HG02973 (cell line): ENCODE results near the gene KIAA1191.

ENCODE experiments used
- ATAC-seq: cut with Tn5 transposase; IDR thresholded peaks from one replicate; pipeline ENCODE4 v1.9.1; 2021; ENCODE audit warnings: moderate library complexity; ENCODE audit not compliant: unreplicated experiment

KIAA1191 gene

GRCh38 chr5:176389135-176390123, 27.9 kb upstream of the KIAA1191 start:
- ATAC-seq = peak; percentile 21

DNA sequence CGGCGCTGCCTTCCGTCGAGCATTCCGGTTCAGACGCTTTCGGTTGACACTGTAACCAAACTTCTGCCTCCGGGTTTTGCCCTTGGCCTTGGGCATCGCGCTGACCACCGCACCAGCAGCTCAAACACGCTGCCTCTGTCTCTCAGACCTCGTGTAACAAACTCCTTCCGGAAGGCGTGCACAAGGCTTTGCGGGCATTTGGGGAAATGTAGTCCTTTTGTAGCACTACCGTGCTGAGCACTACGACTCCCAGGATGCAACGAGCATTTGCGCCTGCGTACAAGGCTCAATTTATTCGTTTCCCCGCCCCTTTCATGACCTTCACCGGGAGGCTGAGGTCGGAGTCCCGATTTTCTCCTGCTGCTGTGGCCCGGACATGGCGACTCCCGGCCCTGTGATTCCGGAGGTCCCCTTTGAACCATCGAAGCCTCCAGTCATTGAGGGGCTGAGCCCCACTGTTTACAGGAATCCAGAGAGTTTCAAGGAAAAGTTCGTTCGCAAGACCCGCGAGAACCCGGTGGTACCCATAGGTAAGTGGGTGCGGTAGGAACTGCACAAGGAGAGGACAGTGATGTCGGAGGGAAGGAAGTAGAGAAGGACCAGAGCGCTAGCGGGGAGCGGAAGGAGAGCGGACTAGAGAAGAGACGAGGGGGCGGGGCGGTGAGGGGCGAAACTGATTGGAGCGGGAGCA, 27.0 kb upstream of the KIAA1191 start, which contains the start of the genes HIGD2A and NOP16:
TSS of gene HIGD2A (plus strand) at position 308 of the 691 bp plus-strand sequence. CDS start at position 377, 69 bp downstream.
TSS of gene NOP16 (minus strand) at position 155 of the 691 bp plus-strand sequence. CDS start at position 96, 59 bp downstream.
- ATAC-seq = peak; percentile 81

DNA sequence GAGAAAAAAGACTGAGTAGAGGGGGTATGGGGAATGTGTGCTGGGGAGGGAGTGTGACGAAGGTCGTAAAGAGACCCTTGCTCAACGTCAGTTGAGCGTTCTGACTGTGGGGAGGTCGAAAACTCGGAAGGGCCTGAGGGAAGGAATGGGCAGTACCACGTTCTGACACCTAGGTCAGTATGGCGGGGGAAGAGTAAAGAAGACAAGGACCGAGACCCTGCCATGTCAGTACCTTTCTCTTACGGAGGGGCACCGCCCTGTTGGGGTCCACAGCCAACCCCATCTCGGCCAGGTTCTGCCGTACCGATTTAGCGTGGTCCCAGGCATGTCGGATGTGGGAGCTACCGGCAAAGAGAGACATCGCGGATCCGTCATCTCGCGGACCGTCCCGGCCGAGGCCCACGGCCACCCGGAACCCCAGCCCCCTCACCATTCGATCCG, 26.5 kb upstream of the KIAA1191 start:
- no peak for ATAC-seq

GRCh38 chr5:176387384-176387925, 25.9 kb upstream of the KIAA1191 start:
- ATAC-seq = no peak

- no peak for ATAC-seq
These were observed 24.9 kb upstream of the KIAA1191 start for GRCh38 chr5:176386491-176386890.

- ATAC-seq = no peak
These were observed 23.4 kb upstream of the KIAA1191 start for GRCh38 chr5:176384991-176385390.

DNA sequence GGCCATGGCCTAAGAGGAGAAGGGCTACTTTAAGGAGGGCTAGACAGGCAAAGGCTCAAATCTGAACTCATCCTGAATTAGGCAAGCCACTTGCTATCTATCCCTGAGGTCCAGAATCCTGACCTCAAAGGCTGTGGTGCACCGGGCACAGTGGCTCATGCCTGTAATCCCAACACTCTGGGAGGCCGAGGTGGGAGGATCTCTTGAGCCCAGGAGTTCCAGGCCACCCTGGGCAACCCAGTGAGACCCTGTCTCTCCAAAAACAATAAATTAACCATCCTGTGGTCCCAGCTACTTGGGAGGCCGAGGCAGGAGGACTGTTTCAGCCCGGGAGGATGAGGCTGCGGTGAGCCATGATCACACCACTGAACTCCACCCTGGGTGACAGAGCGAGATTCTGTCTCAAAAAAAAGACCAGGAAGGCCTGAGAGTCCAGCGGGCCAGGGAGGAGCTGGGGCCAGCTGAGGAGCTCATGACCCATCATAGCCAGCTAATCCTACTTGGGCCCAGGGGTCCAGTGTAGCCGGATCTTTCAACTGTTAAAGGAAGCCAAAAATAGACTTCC, 22.9 kb upstream of the KIAA1191 start:
- ATAC-seq = no peak

DNA sequence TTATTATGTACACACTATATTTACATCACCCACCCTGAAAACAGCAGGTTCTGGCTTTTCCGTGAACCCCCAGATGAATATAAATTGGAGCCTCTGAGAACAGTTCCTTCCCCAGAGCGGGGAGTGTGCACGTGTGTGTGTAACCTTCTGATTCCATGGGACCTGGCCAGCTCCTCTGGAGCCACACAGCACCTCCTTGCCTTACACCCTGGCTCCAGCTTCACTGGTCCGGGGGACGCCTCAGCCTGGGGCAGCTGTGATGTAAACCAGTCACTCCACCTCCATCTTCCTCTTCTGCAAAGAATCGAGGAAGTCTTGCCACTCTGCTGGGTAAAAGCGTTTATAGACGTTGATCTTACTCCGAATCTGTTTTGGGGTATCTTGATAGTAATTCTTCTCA, 22.4 kb upstream of the KIAA1191 start:
- no peak for ATAC-seq

DNA sequence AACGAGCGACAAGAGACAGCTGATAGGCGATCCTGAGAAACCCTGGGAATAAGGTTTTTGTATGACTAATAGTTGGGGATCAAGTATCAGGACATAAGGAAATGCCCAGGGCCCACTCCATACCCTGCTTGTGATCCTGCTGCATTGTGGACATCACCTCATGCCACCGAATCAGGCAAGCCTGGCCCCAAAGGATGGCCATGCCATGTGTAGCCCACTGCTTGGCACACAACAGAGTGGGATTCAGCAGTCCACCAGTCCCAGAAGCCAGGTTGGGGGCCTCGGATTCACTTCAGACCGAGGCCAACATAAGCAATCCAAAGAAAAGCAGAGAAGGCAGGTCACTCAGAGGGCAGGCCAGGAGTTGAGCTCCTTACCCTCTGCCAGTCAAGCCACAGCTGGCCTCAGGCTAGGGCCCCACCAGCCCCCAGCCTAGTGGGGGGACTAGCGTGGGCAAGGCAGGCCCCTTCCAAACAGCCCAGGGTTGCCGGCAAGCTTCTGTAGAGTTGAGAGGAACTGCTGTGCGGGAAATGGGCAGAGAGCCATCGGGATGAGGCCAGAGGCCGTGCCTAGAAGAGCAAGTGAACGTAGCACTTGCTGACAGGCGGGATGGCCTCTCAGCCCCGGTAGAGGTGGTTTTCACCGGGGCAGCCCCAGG, 21.8 kb upstream of the KIAA1191 start:
- no peak for ATAC-seq

GRCh38 chr5:176382721-176383120, 21.2 kb upstream of the KIAA1191 start:
- ATAC-seq = no peak

DNA sequence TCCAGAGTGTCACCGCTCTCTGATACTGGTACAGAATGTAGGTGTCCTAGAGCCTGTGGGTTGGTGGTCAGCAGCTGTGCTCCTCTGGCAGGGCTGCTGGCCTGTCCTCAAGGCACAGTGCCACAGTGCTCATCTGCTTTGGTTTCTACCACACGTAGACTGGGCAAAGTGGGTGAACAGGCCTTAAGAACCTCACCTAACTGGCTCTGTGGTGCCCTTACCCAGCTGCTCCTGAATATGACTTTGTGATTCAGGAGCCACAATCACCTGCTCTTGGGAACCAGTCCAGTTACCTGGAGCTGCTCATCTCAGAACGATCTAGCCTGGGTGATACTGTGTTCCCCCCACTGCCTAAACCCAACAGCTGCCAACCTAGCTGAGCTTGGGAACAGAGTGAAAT, 20.4 kb upstream of the KIAA1191 start:
- no peak for ATAC-seq

GRCh38 chr5:176381423-176381822, 19.9 kb upstream of the KIAA1191 start:
- no peak for ATAC-seq

GRCh38 chr5:176379881-176380280, 18.3 kb upstream of the KIAA1191 start:
- no peak for ATAC-seq

DNA sequence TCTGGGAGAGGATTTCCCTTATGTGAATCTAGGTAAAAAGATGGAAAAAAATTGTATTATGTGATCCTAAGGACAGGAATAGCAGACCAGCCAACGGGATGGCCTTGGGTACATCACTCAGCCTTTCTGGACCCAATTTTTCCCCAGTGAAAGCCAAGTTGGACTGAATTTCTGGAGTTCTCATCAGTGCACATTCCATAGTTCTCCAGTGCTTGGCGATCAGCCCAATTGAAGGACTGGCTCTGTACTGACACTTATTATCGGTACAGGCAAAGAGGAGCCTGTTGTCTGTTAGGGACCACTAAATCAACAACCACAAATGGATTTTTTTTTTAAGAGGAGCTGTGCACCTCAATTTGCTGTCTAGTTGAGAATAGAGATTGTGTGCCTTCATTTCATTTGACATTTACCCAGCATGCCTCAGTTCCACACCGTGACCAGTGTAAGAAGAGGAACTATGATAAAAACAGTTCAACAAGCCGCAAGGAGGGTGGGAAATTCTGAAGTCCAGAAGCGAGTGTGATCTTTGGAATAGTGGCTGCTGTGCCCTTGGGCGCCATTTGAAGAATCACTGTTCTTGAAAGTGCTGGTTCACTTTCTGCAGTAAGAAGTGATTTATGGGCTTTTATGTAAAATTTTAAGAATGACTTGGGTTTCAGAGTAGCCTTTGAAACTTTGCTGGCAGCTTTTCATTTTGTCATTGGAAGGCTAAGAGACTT, 11.7 kb upstream of the KIAA1191 start:
- ATAC-seq = no peak

DNA sequence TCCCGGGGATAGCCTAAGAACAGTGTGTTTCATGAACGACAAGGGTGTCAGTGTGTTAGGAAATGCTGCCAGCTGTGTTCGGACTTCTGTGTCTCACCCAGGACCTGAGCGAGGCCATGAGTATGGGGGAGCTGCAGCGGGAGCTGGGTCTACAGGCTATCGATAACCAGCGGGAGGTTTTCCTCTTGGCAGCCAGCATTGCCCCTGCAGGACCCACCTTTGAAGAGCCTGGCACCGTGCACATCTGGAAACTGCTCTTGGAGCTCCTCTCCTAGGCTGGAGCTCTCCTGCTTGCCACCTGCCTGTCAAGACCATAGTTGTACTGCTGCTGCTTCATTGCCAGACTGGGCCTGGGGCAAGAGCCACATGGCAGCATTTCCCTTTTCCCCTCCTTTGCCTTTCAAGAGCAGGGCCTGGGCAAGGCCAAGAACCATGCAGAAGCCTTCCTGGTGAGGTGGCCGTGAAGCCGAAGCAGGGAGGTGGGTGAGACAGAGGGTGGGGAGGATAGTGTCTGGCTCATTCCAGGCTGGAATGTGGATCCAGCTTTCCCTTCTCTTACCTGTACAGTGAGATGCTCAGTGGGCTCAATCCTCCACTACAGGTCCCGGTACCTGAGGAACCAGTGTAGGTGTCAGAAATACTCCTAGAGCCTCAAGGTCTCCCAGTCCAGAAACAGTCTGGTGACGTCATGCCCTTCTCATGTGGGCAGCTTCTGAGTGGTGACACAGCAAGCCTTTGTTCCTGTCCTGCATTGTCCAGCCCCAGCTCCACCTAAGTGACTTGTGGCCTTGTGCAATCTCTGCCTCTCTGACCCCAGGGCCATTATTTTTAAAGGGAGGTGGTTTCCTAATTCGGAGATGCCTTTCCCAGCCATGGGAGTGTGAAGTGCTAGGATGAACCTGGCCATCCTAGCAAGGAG, 10.3 kb upstream of the KIAA1191 start:
- no peak for ATAC-seq

- ATAC-seq = no peak
These were observed 8.6 kb upstream of the KIAA1191 start for GRCh38 chr5:176369934-176370711.

DNA sequence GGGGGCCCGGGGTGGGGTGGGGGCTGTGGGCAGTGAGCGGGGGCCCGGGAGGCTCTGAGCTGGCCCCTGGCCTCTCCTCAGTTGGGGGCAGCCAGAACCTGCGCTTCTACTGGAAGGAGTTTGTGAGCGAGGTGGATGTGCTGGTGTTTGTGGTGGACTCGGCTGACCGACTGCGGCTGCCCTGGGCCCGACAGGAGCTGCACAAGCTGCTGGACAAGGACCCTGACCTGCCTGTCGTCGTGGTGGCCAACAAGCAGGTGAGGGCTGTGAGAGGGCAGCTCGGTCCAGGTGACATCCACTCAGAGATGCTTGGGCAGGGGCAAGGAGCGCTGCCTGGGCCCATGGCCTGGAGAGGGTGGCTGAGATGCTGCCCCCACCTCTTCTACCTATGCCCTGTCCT, 7.2 kb upstream of the KIAA1191 start:
- no peak for ATAC-seq

DNA sequence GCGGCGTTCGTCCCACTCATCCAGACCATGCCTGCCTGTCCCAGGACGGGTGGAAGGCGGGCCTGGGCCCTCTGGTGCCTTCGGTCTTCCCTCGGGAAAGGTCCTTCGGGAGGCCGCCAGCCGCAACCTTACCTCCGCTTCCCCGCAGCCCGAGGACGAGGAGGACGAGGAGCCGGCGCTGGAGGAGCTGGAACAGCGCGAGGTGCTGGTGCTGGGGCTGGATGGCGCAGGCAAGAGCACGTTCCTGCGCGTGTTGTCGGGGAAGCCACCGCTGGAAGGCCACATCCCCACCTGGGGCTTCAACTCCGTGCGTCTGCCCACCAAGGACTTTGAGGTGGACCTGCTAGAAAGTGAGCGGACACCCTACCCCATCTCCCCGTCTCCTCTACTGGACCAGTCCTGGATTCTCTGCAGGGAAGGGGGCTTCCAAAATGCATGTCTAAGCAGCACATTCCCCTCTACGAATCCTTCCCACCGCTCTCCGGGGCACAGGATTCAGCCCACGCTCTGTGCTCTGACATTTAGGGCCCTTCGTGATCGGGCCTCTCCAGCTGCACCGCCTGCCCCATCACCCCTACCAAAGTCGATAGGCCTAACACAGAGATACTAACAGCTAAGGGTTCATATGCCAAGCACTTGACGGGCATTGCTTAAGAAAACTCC, 4.8 kb upstream of the KIAA1191 start:
- ATAC-seq = no peak
